ENCODE data around the gene KDM2B.

KDM2B gene

DNA sequence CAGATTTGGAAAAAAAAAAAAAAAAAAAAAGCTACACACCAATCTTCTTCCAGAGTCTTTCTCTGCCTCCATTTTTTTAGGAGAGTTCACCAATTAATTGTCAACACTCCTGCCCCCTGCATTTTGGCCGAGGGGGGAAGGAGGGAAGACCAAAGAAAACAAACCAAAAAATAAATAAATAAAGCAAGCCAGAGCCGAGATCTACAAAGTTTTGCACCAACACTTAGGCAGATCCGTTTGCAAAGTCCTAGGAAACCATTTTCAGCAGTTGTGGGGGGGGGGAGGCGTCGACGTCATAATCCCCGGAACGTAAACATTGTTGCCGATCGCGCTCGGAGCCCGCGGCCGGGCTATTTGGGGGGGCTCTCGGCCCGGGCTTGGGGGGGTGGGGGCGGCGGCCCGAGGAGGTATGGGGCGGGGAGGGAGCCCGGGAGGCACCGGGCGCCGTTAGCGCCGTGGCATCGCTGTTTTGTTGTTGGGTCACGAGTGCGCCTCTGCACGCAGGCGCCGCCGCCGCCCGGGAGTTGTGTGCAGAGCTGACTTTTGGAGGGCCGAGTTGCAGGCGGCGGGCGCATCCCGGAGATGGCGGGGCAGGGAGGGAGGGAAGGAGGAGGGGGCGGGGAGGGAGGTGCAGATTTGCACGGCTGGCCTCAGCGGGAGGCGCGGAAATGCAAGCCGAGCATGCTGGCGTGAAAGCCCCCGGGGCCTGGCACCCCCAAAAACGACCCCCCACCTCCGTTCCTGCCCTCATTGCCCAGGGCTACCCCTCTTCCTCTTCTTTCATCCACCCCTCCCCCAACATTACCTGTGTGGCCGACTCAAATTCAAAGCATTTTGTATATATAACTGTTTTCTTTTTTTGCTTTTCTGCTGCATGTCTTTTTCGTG is 598 bp downstream of the KDM2B start:
- peak overlapping the region; percentile 96 for H3K27ac ChIP-seq
- H3K36me3 ChIP-seq (ENCODE audit: insufficient read depth, low read length), result peaks cover 9% of the 10 kb centered on the region
- H3K9me3 ChIP-seq (ENCODE audit: low read depth, low read length), result no peaks in the 10 kb centered on the region
- peak overlapping the region; percentile 87 for H3K9ac ChIP-seq (ENCODE audit: insufficient read length)
- DNase-seq (ENCODE audit: low read depth, low spot score), result no peak
- TF ChIP-seq EZH2 (IDR thresholded peaks at IDR 0.05), result no peak
- TF ChIP-seq POLR2AphosphoS5 (IDR thresholded peaks at IDR 0.05; ENCODE audit: borderline replicate concordance, low read depth, low read length), result 0 out of 2 replicates have a peak, but pooled peaks have one; percentile 45
- peak; percentile 63 for TF ChIP-seq FOXP2 (optimal IDR thresholded peaks at IDR 0.05; ENCODE audit: control extremely low read depth, extremely low read length, insufficient read depth)
- peak overlapping the region; percentile 95 for H3K4me3 ChIP-seq

DNA sequence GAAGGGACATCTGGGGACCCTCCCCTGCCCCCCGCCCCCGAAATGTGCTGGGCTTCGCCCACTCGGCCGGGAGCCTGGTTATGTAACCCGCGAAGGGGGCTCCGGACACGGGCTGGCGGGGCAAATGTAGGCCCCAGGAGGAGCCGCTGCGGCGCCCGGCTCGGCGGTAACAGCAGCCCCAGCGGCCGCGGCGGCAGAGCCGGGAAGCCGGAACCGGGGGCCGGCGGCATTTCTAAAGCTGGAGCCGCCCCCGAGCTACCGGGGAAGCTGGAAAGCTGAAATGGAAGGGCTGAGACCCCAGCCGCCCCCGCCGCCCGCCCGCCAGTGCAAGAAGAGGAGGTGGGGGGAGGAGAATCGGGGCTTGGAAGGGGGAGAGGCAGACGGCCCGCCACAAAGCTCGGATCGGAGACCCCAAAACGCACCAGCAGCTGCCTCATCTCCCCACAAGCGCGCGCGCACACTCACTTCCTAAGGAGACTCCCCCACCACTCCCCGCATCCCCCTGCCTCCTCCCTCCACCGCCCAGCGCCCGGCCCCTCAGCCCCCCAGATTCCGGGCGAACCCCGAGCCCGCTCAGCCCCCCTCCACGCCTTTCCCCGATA is 1.5 kb downstream of the KDM2B start:
- Histone ChIP-seq H3K9ac (ENCODE audit: insufficient read length) (peak overlapping the region; percentile 87), H3K9me3 (ENCODE audit: low read depth, low read length) (no peaks in the 10 kb centered on the region), H3K36me3 (ENCODE audit: insufficient read depth, low read length) (peaks cover 18% of the 10 kb centered on the region), H3K27ac (peak overlapping the region; percentile 96), H3K4me3 (peak overlapping the region; percentile 95)
- TF ChIP-seq EZH2 (IDR thresholded peaks at IDR 0.05) (no peak), POLR2AphosphoS5 (IDR thresholded peaks at IDR 0.05; ENCODE audit: borderline replicate concordance, low read depth, low read length) (0 out of 2 replicates have a peak, but pooled peaks have one; percentile 6), FOXP2 (optimal IDR thresholded peaks at IDR 0.05; ENCODE audit: control extremely low read depth, extremely low read length, insufficient read depth) (no peak)
- no peak for DNase-seq (ENCODE audit: low read depth, low spot score)

DNA sequence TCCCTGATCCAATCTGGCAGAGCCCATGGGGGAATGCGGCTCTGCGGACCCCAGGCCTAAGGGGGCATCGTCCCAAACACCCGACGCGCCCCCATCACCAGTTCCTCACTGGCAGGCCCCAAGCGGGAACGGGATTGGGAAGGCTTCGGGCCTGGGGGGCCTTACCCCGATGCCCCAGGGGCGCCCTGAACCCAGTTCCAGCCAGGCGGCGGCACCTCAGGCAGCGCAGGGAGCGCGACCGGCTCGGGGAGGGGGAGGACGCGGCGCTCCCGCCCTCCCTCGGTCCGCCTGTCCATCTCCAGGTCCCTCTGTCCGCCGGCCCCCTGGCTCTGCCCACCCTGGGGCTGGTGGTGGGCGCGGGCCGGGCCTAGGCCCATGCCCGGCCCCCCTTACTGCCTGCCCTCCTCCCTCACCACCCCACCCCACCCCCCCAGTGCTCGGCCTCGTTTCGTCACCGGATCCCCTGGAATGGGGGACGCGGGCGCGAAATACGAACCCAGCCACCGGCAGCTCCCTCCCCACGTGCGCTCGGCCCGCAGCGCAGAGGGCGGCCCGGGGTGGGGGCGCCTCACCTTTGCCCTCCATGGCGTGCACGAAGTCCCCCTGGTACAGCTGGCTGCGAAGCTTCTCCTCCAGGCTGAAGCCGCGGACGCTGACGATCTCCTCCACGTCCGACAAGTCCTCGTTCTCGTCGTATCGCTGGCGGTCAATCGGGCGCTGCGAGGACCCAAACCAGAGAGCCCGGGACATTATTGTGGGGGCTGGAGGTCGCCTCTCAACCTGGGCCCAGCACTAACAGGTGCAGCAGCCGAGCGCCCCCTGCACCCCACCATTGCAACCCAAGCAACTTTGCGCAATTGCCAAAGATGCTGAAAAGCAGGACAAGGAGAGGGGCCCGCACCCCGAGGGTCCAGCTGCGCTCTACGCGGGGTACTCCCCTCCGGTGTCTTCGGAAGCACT is 2.3 kb downstream of the KDM2B start:
- H3K4me3 ChIP-seq, result peak overlapping the region; percentile 95
- peak overlapping the region; percentile 96 for H3K27ac ChIP-seq
- H3K36me3 ChIP-seq (ENCODE audit: insufficient read depth, low read length), result peaks cover 24% of the 10 kb centered on the region
- H3K9ac ChIP-seq (ENCODE audit: insufficient read length), result peak overlapping the region; percentile 87
- TF ChIP-seq FOXP2 (optimal IDR thresholded peaks at IDR 0.05; ENCODE audit: control extremely low read depth, extremely low read length, insufficient read depth) (no peak), POLR2AphosphoS5 (IDR thresholded peaks at IDR 0.05; ENCODE audit: borderline replicate concordance, low read depth, low read length) (no peak), EZH2 (IDR thresholded peaks at IDR 0.05) (no peak)
- no peak for DNase-seq (ENCODE audit: low read depth, low spot score)
- H3K9me3 ChIP-seq (ENCODE audit: low read depth, low read length), result no peaks in the 10 kb centered on the region

DNA sequence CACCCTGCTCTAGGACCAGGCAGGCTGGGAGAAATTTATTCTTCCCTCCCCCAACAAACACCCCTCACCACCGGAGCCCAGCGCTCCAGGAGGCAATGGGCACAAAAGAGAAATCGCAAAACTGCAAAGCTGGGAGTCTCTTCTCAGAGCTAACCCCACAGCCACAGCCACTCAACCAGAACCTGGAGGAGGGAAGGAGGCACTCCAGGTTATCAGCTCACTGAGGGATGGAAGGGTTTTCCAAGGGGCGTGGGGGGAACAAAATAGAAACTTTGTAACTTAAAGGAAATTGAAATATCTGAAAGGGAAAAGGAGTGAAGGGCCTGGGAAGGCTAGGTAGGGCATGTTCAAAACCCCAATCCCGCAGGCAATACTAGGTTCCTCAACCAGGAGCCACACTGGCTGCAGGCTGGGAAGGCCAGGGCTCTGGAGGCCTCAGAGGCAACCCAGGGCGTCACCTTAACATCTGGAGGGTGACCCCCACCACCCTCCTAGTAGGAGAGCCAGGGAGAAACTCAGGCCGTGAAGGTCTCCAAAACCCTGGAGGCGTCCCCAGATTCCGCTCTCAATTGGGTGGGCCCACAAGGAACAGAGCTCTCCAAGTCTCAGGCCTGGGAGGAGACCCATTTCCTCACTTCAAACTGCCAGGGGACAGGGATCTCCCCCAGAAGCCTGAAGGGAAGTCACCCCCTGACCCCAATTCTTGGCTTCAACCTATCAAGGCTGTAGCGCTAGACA is 3.2 kb downstream of the KDM2B start:
- H3K27ac ChIP-seq, result peak overlapping the region; percentile 96
- no peak for DNase-seq (ENCODE audit: low read depth, low spot score)
- H3K9ac ChIP-seq (ENCODE audit: insufficient read length), result peak overlapping the region; percentile 87
- TF ChIP-seq POLR2AphosphoS5 (IDR thresholded peaks at IDR 0.05; ENCODE audit: borderline replicate concordance, low read depth, low read length) (peak; percentile 29; the same call in 1 of the 2 replicates), EZH2 (IDR thresholded peaks at IDR 0.05) (no peak), FOXP2 (optimal IDR thresholded peaks at IDR 0.05; ENCODE audit: control extremely low read depth, extremely low read length, insufficient read depth) (no peak)
- H3K4me3 ChIP-seq, result peak overlapping the region; percentile 95
- peaks cover 25% of the 10 kb centered on the region for H3K36me3 ChIP-seq (ENCODE audit: insufficient read depth, low read length)
- H3K9me3 ChIP-seq (ENCODE audit: low read depth, low read length), result no peaks in the 10 kb centered on the region

DNA sequence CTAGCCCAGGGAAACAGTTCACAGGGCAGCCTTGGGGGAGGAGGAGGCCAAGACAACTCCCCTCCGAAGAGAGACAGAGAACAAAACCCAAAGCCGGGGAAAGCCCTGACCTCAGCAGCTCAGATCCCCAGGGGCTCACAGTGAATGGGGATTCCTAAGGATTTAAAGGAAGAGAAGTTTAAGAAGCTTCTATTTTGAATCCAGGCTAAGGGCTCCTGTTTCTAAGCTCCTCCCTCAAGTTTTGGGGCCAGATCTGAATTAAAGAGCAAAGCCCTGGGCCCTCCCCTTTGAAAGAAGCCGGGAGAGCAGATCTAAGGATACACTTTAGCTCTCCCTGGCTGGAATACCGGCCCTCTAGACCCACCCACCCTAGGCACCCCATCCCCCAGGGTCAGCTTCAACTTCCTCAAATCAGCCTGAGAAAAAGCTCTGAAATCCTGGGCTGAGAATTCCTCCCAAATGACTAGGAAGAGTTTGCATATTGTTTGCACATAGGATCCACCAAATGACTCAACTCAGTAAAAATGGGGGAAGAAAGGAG is 3.9 kb downstream of the KDM2B start:
- Histone ChIP-seq H3K9me3 (ENCODE audit: low read depth, low read length) (no peaks in the 10 kb centered on the region), H3K9ac (ENCODE audit: insufficient read length) (peak overlapping the region; percentile 87), H3K4me3 (peak overlapping the region; percentile 95), H3K27ac (peak overlapping the region; percentile 96), H3K36me3 (ENCODE audit: insufficient read depth, low read length) (peaks cover 31% of the 10 kb centered on the region)
- DNase-seq (ENCODE audit: low read depth, low spot score), result no peak
- TF ChIP-seq POLR2AphosphoS5 (IDR thresholded peaks at IDR 0.05; ENCODE audit: borderline replicate concordance, low read depth, low read length), result no peak
- TF ChIP-seq EZH2 (IDR thresholded peaks at IDR 0.05), result no peak
- no peak for TF ChIP-seq FOXP2 (optimal IDR thresholded peaks at IDR 0.05; ENCODE audit: control extremely low read depth, extremely low read length, insufficient read depth)

DNA sequence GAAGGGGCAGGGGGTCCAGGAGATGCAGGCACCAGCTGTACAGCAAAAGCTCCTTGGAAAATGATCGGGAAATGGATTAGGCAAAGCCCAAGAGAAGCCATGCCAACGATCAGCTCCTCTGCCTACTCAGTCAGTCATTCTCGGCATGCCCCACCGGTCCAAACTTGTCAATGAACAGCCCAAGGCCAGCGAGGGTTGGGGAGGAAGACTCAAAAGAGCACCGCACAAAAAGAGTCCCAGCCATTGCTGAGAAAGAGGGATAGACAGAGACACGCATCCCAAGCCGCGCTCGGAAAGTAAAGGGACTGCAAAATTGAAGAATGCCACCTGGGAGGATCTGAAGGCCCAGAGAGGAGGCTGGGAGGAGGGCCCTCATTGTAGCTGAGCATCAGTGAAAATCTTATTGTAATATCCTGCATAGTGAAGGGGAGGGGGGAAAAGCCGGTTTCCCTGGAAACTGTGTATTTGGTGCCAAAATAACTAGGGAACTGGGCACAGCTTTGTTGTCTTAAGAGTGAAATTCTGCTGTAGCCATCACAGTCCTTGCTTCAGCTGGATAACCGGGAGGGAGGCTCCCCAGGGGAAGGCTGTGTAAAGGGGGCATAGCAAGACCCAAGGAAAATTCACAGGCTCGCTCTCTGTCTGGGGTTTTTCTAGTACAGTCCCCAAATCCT is 4.7 kb downstream of the KDM2B start:
- no peaks in the 10 kb centered on the region for H3K9me3 ChIP-seq (ENCODE audit: low read depth, low read length)
- TF ChIP-seq FOXP2 (optimal IDR thresholded peaks at IDR 0.05; ENCODE audit: control extremely low read depth, extremely low read length, insufficient read depth) (no peak), POLR2AphosphoS5 (IDR thresholded peaks at IDR 0.05; ENCODE audit: borderline replicate concordance, low read depth, low read length) (no peak), EZH2 (IDR thresholded peaks at IDR 0.05) (no peak)
- no peak for DNase-seq (ENCODE audit: low read depth, low spot score)
- H3K36me3 ChIP-seq (ENCODE audit: insufficient read depth, low read length), result peaks cover 38% of the 10 kb centered on the region
- H3K27ac ChIP-seq, result peak overlapping the region; percentile 96
- peak overlapping the region; percentile 87 for H3K9ac ChIP-seq (ENCODE audit: insufficient read length)
- H3K4me3 ChIP-seq, result peak overlapping the region; percentile 95

DNA sequence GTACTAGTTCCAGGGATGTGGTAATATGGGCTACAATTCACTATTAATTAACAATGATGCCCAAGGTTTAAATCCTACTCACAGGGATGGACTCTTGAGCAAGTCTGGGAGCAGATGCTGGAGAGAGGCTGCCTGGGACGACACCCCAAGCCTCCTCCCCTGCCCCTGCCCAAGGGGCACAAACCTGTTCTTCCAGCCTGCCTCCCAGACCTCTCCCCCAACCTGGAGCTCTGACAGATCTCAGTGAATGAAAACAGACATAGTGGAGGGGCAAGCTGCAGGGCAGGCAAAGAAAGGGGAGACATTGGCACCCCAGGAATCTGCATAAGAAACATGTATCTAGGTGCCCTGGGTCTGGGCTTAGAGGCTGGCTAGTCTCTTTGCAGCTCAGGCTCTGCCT is 5.8 kb downstream of the KDM2B start:
- Histone ChIP-seq H3K4me3 (no peak overlapping the region), H3K9ac (ENCODE audit: insufficient read length) (no peak overlapping the region), H3K9me3 (ENCODE audit: low read depth, low read length) (no peaks in the 10 kb centered on the region), H3K36me3 (ENCODE audit: insufficient read depth, low read length) (peaks cover 48% of the 10 kb centered on the region), H3K27ac (no peak overlapping the region)
- no peak for DNase-seq (ENCODE audit: low read depth, low spot score)
- TF ChIP-seq FOXP2 (optimal IDR thresholded peaks at IDR 0.05; ENCODE audit: control extremely low read depth, extremely low read length, insufficient read depth) (no peak), EZH2 (IDR thresholded peaks at IDR 0.05) (no peak), POLR2AphosphoS5 (IDR thresholded peaks at IDR 0.05; ENCODE audit: borderline replicate concordance, low read depth, low read length) (no peak)

Data from SK-N-MC (cell line).